ENCODE results near the gene WNK4.

DNA sequence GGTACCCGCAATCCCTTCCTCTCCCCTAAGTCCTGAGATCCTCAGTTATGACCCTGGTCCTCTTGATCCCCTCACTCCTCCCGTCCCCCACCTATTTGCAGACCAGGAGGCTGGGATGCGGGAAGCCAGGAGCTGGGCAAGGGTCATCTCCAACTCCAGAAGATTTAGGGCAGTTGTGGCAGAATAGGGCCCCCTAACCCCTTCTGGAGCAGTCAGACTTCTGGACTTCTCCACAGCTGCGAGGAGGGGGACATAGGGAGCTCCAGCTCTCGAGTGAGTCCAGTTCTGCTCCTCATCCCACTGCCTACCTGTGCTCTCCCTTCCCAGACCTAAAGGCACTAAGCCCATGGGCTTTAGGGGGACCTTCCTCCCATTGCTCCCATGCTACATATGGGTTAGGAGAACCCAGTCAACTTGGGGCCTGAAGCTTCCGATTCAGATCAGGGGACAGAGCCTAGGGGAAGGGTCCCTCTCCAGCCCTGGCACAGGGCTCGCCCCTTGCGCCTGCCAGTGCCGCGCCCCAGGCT, 1.3 kb downstream of the WNK4 start:
- no peak for TF ChIP-seq CTCF (IDR thresholded peaks at IDR 0.05)
- no peak for TF ChIP-seq EP300 (IDR thresholded peaks at IDR 0.05)
